K562 (cell line): Measurements from ENCODE around the gene BCL2L15. TPM values are rescaled to one million over a fixed set of nuclear protein-coding genes. Genes with fewer than 3 reads are reported as not detected.

Source experiments
- ETS1 ChIP-seq: conservative IDR thresholded peaks from 2 replicates; pipeline ENCODE4 v1.6.1; 2011; ENCODE audit warnings: low read depth, mild to moderate bottlenecking, low read length; ENCODE audit not compliant: control insufficient read depth
- FOXJ2 ChIP-seq: fragments of 200-800 bp; sonication (Bioruptor generic); IDR thresholded peaks from 2 replicates; pipeline ENCODE4 v1.6.1; 2016; ENCODE audit warnings: missing genetic modification characterization, missing compliant biosample characterization
- GATAD2A ChIP-seq: fragments of 450-650 bp; IDR thresholded peaks from 2 replicates; pipeline ENCODE4 v1.6.1; 2017
- HNRNPLL ChIP-seq: fragments of 200-400 bp; formaldehyde crosslinking; IDR thresholded peaks from 2 replicates; pipeline ENCODE4 v1.6.1; 2017; ENCODE audit warnings: low read length, low read depth, mild to moderate bottlenecking; ENCODE audit not compliant: poor library complexity, severe bottlenecking
- KAT7 ChIP-seq: sonication (generic); formaldehyde crosslinking; IDR thresholded peaks from 2 replicates; pipeline ENCODE4 v1.8.0; 2022; ENCODE audit warnings: missing genetic modification reagents, mild to moderate bottlenecking, borderline replicate concordance
- MIER1 ChIP-seq: fragments of 450-650 bp; IDR thresholded peaks from 2 replicates; pipeline ENCODE4 v1.6.1; 2016; ENCODE audit warnings: antibody characterized with exemption, mild to moderate bottlenecking, low read depth
- MTA1 ChIP-seq: fragments of 450-650 bp; IDR thresholded peaks from 2 replicates; pipeline ENCODE4 v1.6.1; 2017; ENCODE audit warnings: borderline replicate concordance
- SREBF1 ChIP-seq: fragments of 150-350 bp; IDR thresholded peaks from 2 replicates; pipeline ENCODE4 v1.6.1; 2014; ENCODE audit warnings: antibody characterized with exemption, low read depth, low read length, borderline replicate concordance
- SRSF7 ChIP-seq: fragments of 200-400 bp; formaldehyde crosslinking; optimal IDR thresholded peaks from 2 replicates; pipeline ENCODE3; 2017; ENCODE audit warnings: mild to moderate bottlenecking, low read depth, low read length
- TCF7 ChIP-seq: sonication (generic); IDR thresholded peaks from 2 replicates; pipeline ENCODE4 v1.6.1; 2016; ENCODE audit warnings: antibody characterized with exemption, borderline replicate concordance
- TEAD1 ChIP-seq, 2 experiments: fragments of 450-650 bp in 1 of 2; sonication (generic) in 1 of 2; formaldehyde crosslinking; IDR thresholded peaks; 2 replicates each; pipeline versions ENCODE4 v1.4.0 to v1.8.0; 2020 to 2022; ENCODE audit warnings: mild to moderate bottlenecking in 2 of 2, missing genetic modification reagents in 1 of 2
- TFE3 ChIP-seq: fragments of 450-650 bp; formaldehyde crosslinking; IDR thresholded peaks from 2 replicates; pipeline ENCODE4 v1.4.0; 2020; ENCODE audit warnings: mild to moderate bottlenecking, mixed read lengths
- TSHZ1 ChIP-seq: fragments of 250-450 bp; sonication (Bioruptor Pico); IDR thresholded peaks from 2 replicates; pipeline ENCODE4 v1.4.0; 2020; ENCODE audit warnings: mild to moderate bottlenecking, moderate library complexity
- XRCC4 ChIP-seq: IDR thresholded peaks from one replicate; pipeline ENCODE4 v1.6.1; 2011; ENCODE audit not compliant: insufficient read depth, insufficient read length; ENCODE audit errors: extremely low read depth
- ZBTB1 ChIP-seq: sonication (generic); formaldehyde crosslinking; IDR thresholded peaks from 2 replicates; pipeline ENCODE4 v1.8.1; 2023; ENCODE audit warnings: missing genetic modification reagents, low read depth, mild to moderate bottlenecking, borderline replicate concordance
- ZFP36 ChIP-seq: fragments of 150-350 bp; IDR thresholded peaks from 2 replicates; pipeline ENCODE4 v1.6.1; 2018; ENCODE audit warnings: low read length, low read depth; ENCODE audit not compliant: partially characterized antibody
- ZNF280B ChIP-seq: fragments of 250-450 bp; sonication (Bioruptor Pico); IDR thresholded peaks from 2 replicates; pipeline ENCODE4 v1.5.1; 2021; ENCODE audit warnings: mild to moderate bottlenecking
- ZNF507 ChIP-seq: conservative IDR thresholded peaks from 2 replicates; pipeline ENCODE4 v1.6.1; 2017; ENCODE audit warnings: missing genetic modification characterization, missing compliant biosample characterization
- ZNF766 ChIP-seq: fragments of 200-800 bp; sonication (Bioruptor generic); conservative IDR thresholded peaks from 2 replicates; pipeline ENCODE4 v1.6.1; 2016; ENCODE audit warnings: missing genetic modification characterization, missing compliant biosample characterization
- ZSCAN32 ChIP-seq: fragments of 450-650 bp; formaldehyde crosslinking; IDR thresholded peaks from 2 replicates; pipeline ENCODE4 v1.4.0; 2020; ENCODE audit warnings: mild to moderate bottlenecking, moderate library complexity
- polyA plus RNA-seq, 8 experiments: library from polyadenylated mRNA; depleted of rRNA in 4 of 8; stranded (reverse) in 5 of 8; unstranded in 3 of 8; fragments of >200 nt; fragmentation: Nextera tagmentation in 2 of 8; fragmentation: Illumina TruSeq in 1 of 8; extraction: Ambion mirVana in 2 of 8; extraction: Trizol in 1 of 8; gene quantifications; 2 replicates each; pipeline versions ENCODE4 v1.2.1 to v1.2.3, GENCODE V29; 2011 to 2014; ENCODE audit warnings: inconsistent platforms in 1 of 8, missing spikeins in 1 of 8
- total RNA-seq, 7 experiments: library from RNA; depleted of rRNA in 6 of 7; stranded (reverse); fragments of >200 nt in 6 of 7; fragmentation: Illumina TruSeq in 2 of 7; extraction: Trizol in 2 of 7; gene quantifications; 2 replicates each; pipeline versions ENCODE4 v1.2.1 to v1.2.3, GENCODE V29; 2011 to 2021; ENCODE audit warnings: low replicate concordance in 1 of 7

BCL2L15 gene
- total and polyA plus RNA-seq, 9 of the 15 experiments (the other 6 are each of a cell fraction or from before 2014, with no cell fraction given): 0.06 to 0.42 (median 0.28) TPM; not detected in 1

- TF ChIP-seq ETS1 (no peak), GATAD2A (0 out of 2 replicates have a peak, but pooled peaks have one; percentile 1), TSHZ1 (no peak), ZNF766 (CRISPR knock-in tag) (no peak), ZNF507 (tag) (no peak), FOXJ2 (tag) (no peak), HNRNPLL (no peak), TEAD1 (CRISPR knock-in tag; IDR thresholded peaks at IDR 0.05) (no peak), ZBTB1 (no peak), MIER1 (peak; percentile 40; the same call in 1 of the 2 replicates), SREBF1 (no peak), ZSCAN32 (CRISPR knock-in tag) (no peak), TFE3 (CRISPR knock-in tag) (no peak), KAT7 (no peak; the same call in 1 of the 2 replicates), ZNF280B (CRISPR knock-in tag) (no peak), MTA1 (peak; percentile 53; the same call in 1 of the 2 replicates), TCF7 (no peak), SRSF7 (no peak), ZFP36 (no peak), XRCC4 (no peak)
Measured at GRCh38 chr1:113905435-113905861, 18.1 kb upstream of the BCL2L15 start (continued).
